Motor neuron (in vitro differentiated cells): ENCODE data around the gene SPSB2. TPM values are rescaled to one million over a fixed set of nuclear protein-coding genes. Genes with fewer than 3 reads are reported as not detected.

ENCODE experiments used
- ATAC-seq, 8 experiments: fragments of 200-7000 bp; cut with Tn5 transposase; replicated peaks in 6 of 8; 2 replicates each; pipeline ENCODE4 v1.8.0; 2021; ENCODE audit warnings: mild to moderate bottlenecking in 8 of 8, moderate library complexity in 8 of 8
- H3K27ac ChIP-seq, 2 donors: fragments of 250-450 bp; sonication (Bioruptor Pico); 2 replicates each; pipeline ENCODE4 v1.9.0; 2021; ENCODE audit warnings: antibody characterized with exemption in 2 of 2, mild to moderate bottlenecking in 2 of 2, moderate library complexity in 1 of 2
- H3K4me1 ChIP-seq, 2 donors: fragments of 250-450 bp; sonication (Bioruptor Pico); replicated peaks in 1 of 2; 2 replicates each; pipeline ENCODE4 v1.6.1; 2021; ENCODE audit warnings: antibody characterized with exemption in 2 of 2, mild to moderate bottlenecking in 2 of 2, moderate library complexity in 1 of 2
- H3K4me3 ChIP-seq, 5 donors: fragments of 250-450 bp; sonication (Bioruptor Pico); 2 replicates each; pipeline ENCODE4 v1.9.0; 2021; ENCODE audit warnings: antibody characterized with exemption in 5 of 5, mild to moderate bottlenecking in 5 of 5, moderate library complexity in 4 of 5
- WGBS, 10 experiments: fragments of 450-650 bp; shearing (Covaris generic); methylation state at CpG; one replicate each; pipeline ENCODE4 v1.0.0; 2022; 5-methylcytosine and 5-hydroxymethylcytosine counted together
- in situ Hi-C, 9 experiments: fragments of 400-800 bp; cut with MboI; loops; one replicate each; pipeline ENCODE4 v1.15.0; 2021; ENCODE audit warnings: low sequenced_read_pairs in 9 of 9, low pct_unique_long_range_greater_than_20kb in 2 of 9; ENCODE audit not compliant: unreplicated experiment in 9 of 9
- total RNA-seq, 8 experiments: library from RNA; unstranded; fragments of 300-600 nt; gene quantifications; 2 replicates each; pipeline versions ENCODE4 v1.2.3 to v1.2.4, GENCODE V29; 2022

Gene SPSB2
- total RNA-seq, 8 experiments from 2014 or later, result 6.3 to 13.6 (median 8.3) TPM

GRCh38 chr12:6850796-6851152 is 22.3 kb downstream of the SPSB2 start:
- peak overlapping the region in 1 of 2 donors; percentile 10 for H3K27ac ChIP-seq
- WGBS, 10 experiments, result 0 to 40% (median 11%) methylated on average over 1 to 10 of the region's 16 CpGs; no CpG with 5 or more reads in 4 of the 10 experiments
- in situ Hi-C loops, result no loop called here
- peak overlapping the region in 1 of 5 donors; percentile 62 for H3K4me3 ChIP-seq
- H3K4me1 ChIP-seq, result peaks cover 11% of the 10 kb centered on the region in 2 donors
- no peak for ATAC-seq

DNA sequence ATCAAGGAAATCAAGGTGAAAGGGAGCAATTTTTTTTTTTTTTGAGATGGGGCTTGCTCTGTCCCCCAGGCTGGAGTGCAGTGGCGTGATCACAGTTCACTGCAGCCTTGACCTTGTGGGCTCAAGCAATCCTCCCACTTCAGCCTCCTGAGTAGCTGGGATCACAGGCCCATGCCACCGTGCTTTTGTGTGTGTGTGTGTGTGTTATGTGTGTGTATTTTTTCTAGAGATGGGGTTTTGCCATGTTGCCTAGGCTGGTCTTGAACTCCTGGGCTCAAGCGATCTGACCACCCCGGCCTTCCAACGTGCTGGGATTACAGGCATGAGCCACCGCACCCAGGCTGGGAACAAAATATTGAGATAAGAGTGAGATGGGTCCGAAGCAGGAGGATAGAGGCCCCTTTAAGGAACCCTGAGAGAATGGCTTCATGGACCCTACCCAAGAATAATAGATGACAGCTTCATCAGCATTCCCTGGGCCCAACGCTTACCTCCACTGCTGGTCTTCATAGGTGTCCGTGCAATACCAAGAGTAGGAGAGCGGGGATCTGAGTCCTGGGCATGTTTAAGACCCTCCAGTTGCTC is 23.0 kb downstream of the SPSB2 start:
- H3K27ac ChIP-seq, result no peak overlapping the region
- H3K4me1 ChIP-seq, result peaks cover 11% of the 10 kb centered on the region in 2 donors
- 40 to 93% (median 62%) methylated on average over 1 to 10 of the region's 10 CpGs; no CpG with 5 or more reads in 3 of the 10 experiments for WGBS, 10 experiments
- in situ Hi-C loops, result loop anchor here in 1 of 9 experiments (25.0 kb wide), 1 partner anchor 113 kb away; no protein-coding TSS in a partner anchor
- ATAC-seq, result no peak
- peak overlapping the region in 1 of 5 donors; percentile 62 for H3K4me3 ChIP-seq

GRCh38 chr12:6849427-6849826 is 23.7 kb downstream of the SPSB2 start:
- Histone ChIP-seq H3K4me3 (no peak overlapping the region), H3K4me1 (peaks cover 11% of the 10 kb centered on the region in 2 donors), H3K27ac (no peak overlapping the region)
- in situ Hi-C loops, result loop anchor here in 1 of 9 experiments (25.0 kb wide), 1 partner anchor 112 kb away; no protein-coding TSS in a partner anchor
- WGBS, 10 experiments, result 75 to 100% (median 86%) methylated on average over 1 to 2 of the region's 2 CpGs; no CpG with 5 or more reads in 6 of the 10 experiments
- ATAC-seq, result no peak

GRCh38 chr12:6847676-6848075 is 25.4 kb downstream of the SPSB2 start:
- H3K27ac ChIP-seq, result no peak overlapping the region
- H3K4me1 ChIP-seq, result no peaks in the 10 kb centered on the region
- WGBS, 10 experiments, result 90 to 100% (median 100%) methylated on average over 1 to 2 of the region's 2 CpGs
- in situ Hi-C loops, result loop anchor here in 1 of 9 experiments (25.0 kb wide), 1 partner anchor 110 kb away; no protein-coding TSS in a partner anchor
- H3K4me3 ChIP-seq, result no peak overlapping the region
- ATAC-seq, result no peak

GRCh38 chr12:6846316-6846869 is 26.7 kb downstream of the SPSB2 start:
- no peak for ATAC-seq
- Histone ChIP-seq H3K4me3 (no peak overlapping the region), H3K27ac (no peak overlapping the region), H3K4me1 (peaks cover 0 to 1% of the 10 kb centered on the region in 2 donors)
- in situ Hi-C loops, result loop anchor here in 1 of 9 experiments (25.0 kb wide), 1 partner anchor 109 kb away; no protein-coding TSS in a partner anchor
- WGBS, 10 experiments, result 0 to 94% (median 75%) methylated on average over 1 to 4 of the region's 7 CpGs; no CpG with 5 or more reads in 4 of the 10 experiments

DNA sequence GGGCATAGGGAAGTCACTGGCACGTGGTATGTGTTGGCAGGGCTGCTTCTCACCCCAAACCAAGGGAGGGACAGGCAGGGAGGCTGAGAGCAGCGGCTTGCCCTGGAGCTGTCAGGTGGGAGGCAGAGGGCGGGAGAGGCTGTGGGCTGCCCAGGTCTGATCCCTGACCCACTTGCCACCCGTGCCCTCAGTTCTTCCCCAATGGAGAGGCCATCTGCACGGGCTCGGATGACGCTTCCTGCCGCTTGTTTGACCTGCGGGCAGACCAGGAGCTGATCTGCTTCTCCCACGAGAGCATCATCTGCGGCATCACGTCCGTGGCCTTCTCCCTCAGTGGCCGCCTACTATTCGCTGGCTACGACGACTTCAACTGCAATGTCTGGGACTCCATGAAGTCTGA is 27.7 kb downstream of the SPSB2 start:
- 88 to 100% (median 96%) methylated on average over 1 to 8 of the region's 17 CpGs; no CpG with 5 or more reads in 6 of the 10 experiments for WGBS, 10 experiments
- no peak overlapping the region for H3K4me3 ChIP-seq
- in situ Hi-C loops, result loop anchor here in 1 of 9 experiments (25.0 kb wide), 1 partner anchor 108 kb away; no protein-coding TSS in a partner anchor
- no peak overlapping the region for H3K27ac ChIP-seq
- no peak for ATAC-seq
- H3K4me1 ChIP-seq, result peaks cover 4 to 11% of the 10 kb centered on the region in 2 donors

DNA sequence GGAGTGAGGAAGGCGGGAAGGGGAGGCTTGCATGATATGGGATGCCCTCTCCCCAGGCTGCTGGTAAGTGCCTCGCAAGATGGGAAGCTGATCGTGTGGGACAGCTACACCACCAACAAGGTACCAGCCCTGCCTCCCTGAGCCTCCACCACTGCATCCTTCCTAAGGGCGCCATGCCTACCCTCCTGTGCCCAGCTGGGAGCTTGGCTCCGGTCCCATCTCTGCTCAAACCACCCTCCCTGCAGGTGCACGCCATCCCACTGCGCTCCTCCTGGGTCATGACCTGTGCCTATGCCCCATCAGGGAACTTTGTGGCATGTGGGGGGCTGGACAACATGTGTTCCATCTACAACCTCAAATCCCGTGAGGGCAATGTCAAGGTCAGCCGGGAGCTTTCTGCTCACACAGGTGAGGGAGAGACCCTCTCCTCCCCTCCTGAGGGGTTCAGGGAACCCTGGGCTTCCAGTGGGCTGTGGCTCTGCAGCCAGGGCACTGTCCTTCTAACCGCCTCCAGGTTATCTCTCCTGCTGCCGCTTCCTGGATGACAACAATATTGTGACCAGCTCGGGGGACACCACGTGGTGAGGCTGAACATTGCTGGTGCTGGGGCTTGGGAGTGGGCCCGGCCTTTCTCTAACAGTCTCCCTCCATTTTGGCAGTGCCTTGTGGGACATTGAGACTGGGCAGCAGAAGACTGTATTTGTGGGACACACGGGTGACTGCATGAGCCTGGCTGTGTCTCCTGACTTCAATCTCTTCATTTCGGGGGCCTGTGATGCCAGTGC is 29.8 kb downstream of the SPSB2 start:
- in situ Hi-C loops, result loop anchor here in 1 of 9 experiments (25.0 kb wide), 1 partner anchor 106 kb away; no protein-coding TSS in a partner anchor
- peak in 1 of 8 experiments; percentile 63 for ATAC-seq
- Histone ChIP-seq H3K4me3 (no peak overlapping the region), H3K27ac (no peak overlapping the region), H3K4me1 (peaks cover 20 to 28% of the 10 kb centered on the region in 2 donors)
- 40 to 100% (median 100%) methylated on average over 1 to 3 of the region's 16 CpGs; no CpG with 5 or more reads in 2 of the 10 experiments for WGBS, 10 experiments

DNA sequence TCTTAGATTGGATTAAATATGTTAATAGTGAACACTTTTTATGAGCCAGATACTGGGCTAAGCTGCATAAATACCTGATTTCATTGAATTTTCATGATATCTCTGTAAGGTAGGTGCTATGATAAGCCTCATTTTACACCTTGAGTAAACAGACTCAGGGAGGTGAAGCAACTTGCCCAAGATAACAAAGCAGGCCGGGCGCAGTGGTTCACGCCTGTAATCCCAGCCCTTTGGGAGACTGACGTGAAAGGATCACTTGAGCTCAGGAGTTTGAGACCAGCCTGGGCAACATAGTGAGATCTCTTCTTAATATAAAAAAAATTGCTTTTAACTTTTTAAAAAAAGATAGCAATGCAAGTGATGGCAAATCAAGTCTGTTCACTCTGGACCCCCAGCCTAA is 31.0 kb downstream of the SPSB2 start:
- in situ Hi-C loops, result loop anchor here in 1 of 9 experiments (25.0 kb wide), 1 partner anchor 105 kb away; no protein-coding TSS in a partner anchor
- Histone ChIP-seq H3K4me3 (no peak overlapping the region), H3K4me1 (peaks cover 20 to 28% of the 10 kb centered on the region in 2 donors), H3K27ac (no peak overlapping the region)
- 80 to 100% (median 100%) methylated on average over 1 to 4 of the region's 4 CpGs; no CpG with 5 or more reads in 2 of the 10 experiments for WGBS, 10 experiments
- no peak for ATAC-seq

GRCh38 chr12:6840761-6841515 is 32.2 kb downstream of the SPSB2 start, which contains the start of gene GNB3:
TSS of gene GNB3 (plus strand) at chr12:6840925. CDS start at chr12:6841288, 363 bp downstream.
- Histone ChIP-seq H3K27ac (peak within 1 kb of the TSS; percentile 41 to 77), H3K4me3 (no peak within 1 kb of the TSS), H3K4me1 (peaks cover 20 to 28% of the 10 kb centered on the region in 2 donors)
- in situ Hi-C loops, result loop anchor here in 1 of 9 experiments (25.0 kb wide), 1 partner anchor 104 kb away; no protein-coding TSS in a partner anchor
- WGBS, 10 experiments, result 80 to 100% (median 91%) methylated on average over 1 to 4 of the region's 24 CpGs; no CpG with 5 or more reads in 6 of the 10 experiments
- peak in 5 of 8 experiments; percentile 11 to 28 (median 21) for ATAC-seq

DNA sequence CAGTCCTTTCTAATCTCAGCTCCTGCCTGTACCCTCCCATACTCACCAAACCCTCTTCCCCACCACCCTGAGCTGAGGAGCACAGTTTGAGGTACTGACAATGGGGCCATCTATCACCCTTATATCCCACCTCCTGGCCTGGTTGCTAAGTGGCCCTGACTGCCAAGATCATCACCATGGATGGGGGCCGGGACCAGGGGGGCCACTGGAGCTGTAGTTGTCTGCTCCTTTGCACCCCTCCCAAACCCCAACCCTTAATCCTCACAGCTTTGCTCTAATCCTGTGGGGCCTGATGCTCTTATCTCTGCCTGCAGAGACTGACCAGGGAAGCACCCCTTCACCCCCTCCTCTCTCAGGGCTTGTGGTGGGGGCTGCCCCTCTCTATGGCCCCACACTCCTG is 32.8 kb downstream of the SPSB2 start:
- in situ Hi-C loops, result loop anchor here in 1 of 9 experiments (25.0 kb wide), 1 partner anchor 103 kb away; no protein-coding TSS in a partner anchor
- no CpG with 5 or more reads among the region's 1 CpG for WGBS, 10 experiments
- ATAC-seq, result peak in 5 of 8 experiments; percentile 46 to 56 (median 51)

GRCh38 chr12:6839482-6840201 is 33.5 kb downstream of the SPSB2 start:
- WGBS, 10 experiments, result 0 to 83% (median 50%) methylated on average over 2 to 3 of the region's 10 CpGs; no CpG with 5 or more reads in 5 of the 10 experiments
- ATAC-seq, result peak in 5 of 8 experiments; percentile 60 to 83 (median 81)

More for the DNA sequence above, 32.8 kb downstream of the SPSB2 start:
- peak overlapping the region; percentile 41 to 77 for H3K27ac ChIP-seq
- H3K4me3 ChIP-seq, result no peak overlapping the region
- H3K4me1 ChIP-seq, result peaks cover 20 to 28% of the 10 kb centered on the region in 2 donors

More at GRCh38 chr12:6839482-6840201, 33.5 kb downstream of the SPSB2 start:
- H3K27ac ChIP-seq, result peak overlapping the region; percentile 41 to 77
- in situ Hi-C loops, result loop anchor here in 1 of 9 experiments (25.0 kb wide), 1 partner anchor 102 kb away; no protein-coding TSS in a partner anchor
- no peak overlapping the region for H3K4me3 ChIP-seq
- H3K4me1 ChIP-seq, result peaks cover 20 to 28% of the 10 kb centered on the region in 2 donors
